Stimulated activated CD8-positive, alpha-beta memory T cell treated with anti-CD3 and anti-CD28 coated beads, Interleukin-15, amount 100 ng/mL, for 1 hour (primary cell): ENCODE results near the gene RABL6.
"Not testable (repeated sequence)": the region's sequence is repeated elsewhere in the genome, so short reads cannot be mapped to it uniquely, and the experiment has no call there.

Source experiments
- DNase-seq: peaks from one replicate; pipeline ENCODE4 v3.0.0-alpha.2; 2020; ENCODE audit warnings: low read depth

Gene RABL6

GRCh38 chr9:136775191-136775590 is 32.6 kb upstream of the RABL6 start:
- no peak for DNase-seq

DNA sequence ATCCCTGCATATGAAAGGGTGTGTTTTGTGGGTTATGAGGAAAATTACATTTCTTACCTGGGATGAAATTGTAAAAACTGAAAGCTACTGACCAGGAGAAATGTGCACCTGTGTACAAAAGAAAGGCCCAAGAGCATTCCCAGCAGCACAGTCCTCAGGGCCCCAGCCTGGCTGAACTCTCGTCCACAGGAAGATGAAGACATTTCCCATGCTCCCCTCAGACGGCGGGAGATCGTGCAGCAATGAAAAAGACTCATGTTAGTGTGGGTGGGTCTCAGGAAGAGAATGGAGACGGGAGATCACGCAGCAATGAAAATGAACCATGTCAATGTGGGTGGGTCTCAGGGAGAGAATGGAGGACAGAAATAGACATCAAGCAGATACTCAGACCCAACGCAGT is 30.8 kb upstream of the RABL6 start:
- no peak for DNase-seq

DNA sequence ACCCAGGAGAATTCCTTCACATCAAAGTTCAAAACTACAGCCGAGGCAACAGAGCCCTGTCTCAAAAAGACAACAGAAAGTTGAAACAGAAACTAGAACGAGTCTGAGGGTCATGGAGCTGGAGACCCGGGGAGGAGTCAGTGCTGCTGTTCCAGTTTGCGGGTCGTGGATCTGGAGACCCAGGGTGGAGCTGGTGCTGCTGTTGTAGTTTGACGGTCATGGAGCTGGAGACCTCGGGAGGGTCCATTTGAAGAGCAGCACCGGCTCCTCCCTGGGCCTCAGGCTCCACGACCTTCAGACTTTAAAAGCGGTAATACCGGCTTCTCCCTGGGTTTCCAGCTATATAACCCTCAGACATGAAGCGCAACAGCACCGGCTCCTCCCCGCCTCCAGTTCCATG is 30.4 kb upstream of the RABL6 start:
- no peak for DNase-seq

- no peak for DNase-seq
Measured at GRCh38 chr9:136779808-136780207, 27.9 kb upstream of the RABL6 start.

- DNase-seq = no peak
Measured at GRCh38 chr9:136782452-136782851, 25.3 kb upstream of the RABL6 start.

GRCh38 chr9:136784249-136784996 is 23.3 kb upstream of the RABL6 start:
- DNase-seq = no peak

DNA sequence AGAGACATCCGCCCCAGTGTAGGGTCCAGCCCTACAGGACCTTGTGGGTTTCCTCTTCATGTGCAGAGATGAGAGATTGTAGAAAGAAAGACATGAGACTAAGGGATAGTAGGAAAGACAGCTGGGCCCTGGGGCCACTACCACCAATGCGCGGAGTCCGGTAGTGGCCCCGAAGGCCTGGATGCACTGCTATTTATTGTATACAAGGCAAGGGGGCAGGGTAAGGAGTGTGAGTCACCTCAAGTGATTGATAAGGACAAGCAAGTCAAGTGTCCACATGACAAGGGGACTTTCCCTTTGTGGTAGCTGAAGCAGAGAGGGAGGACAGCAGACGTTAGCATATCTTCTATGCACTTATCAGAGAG is 22.8 kb upstream of the RABL6 start:
- DNase-seq = no peak

DNA sequence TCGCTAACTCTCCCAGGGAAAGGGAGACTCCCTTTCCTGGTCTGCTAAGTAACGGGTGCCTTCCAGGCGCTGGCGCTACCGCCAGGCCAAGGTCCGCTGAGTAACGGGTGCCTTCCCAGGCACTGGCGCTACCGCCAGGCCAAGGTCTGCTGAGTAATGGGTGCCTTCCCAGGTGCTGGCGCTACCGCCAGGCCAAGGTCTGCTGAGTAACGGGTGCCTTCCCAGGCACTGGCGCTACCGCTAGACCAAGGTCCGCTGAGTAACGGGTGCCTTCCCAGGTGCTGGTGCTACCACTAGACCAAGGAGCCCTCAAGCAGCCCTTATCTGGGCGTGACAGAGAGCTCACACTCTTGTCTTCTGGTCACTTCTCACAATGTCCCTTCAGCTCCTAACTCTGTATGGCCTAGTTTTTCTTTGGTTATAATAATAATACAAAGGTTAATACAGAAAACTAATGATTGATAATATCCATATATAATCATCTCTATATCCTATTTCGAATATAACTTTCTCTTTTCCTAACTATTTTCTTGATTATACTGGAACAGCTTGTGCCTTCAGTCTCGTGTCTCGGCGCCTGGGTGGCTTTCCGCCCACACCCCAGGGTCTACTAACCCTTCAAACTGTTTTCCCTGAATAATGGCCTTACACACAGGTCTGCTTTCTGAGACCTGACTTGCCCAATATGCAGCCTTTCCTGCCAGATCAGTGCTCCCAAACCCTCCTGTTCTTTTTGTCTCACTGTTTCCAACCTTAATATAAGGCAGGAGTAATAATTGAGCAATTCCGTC is 22.0 kb upstream of the RABL6 start:
- not testable (repeated sequence) for DNase-seq

GRCh38 chr9:136786451-136786850 is 21.3 kb upstream of the RABL6 start:
- no peak for DNase-seq

GRCh38 chr9:136786983-136787382 is 20.8 kb upstream of the RABL6 start:
- DNase-seq = not testable (repeated sequence)

GRCh38 chr9:136787690-136788400 is 19.9 kb upstream of the RABL6 start:
- DNase-seq = peak; percentile 45

GRCh38 chr9:136788644-136789522 is 18.9 kb upstream of the RABL6 start:
- not testable (repeated sequence) for DNase-seq

DNA sequence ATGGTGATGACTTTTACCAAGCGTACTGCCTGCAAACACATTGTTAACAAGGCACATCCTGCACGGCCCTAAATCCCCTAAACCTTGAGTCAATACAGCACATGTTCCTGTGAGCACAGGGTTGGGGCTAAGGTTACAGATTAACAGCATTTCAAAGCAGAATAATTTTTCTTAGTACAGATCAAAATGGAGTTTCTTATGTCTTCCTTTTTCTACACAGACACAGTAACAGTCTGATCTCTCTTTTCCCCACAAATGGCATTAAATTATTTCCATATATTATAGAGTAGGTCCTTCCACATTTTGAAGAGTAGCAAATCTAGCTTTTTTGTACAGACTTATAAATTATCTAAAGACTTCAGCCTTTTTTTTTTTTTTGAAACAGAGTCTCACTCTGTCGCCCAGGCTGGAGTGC is 18.2 kb upstream of the RABL6 start:
- no peak for DNase-seq

DNA sequence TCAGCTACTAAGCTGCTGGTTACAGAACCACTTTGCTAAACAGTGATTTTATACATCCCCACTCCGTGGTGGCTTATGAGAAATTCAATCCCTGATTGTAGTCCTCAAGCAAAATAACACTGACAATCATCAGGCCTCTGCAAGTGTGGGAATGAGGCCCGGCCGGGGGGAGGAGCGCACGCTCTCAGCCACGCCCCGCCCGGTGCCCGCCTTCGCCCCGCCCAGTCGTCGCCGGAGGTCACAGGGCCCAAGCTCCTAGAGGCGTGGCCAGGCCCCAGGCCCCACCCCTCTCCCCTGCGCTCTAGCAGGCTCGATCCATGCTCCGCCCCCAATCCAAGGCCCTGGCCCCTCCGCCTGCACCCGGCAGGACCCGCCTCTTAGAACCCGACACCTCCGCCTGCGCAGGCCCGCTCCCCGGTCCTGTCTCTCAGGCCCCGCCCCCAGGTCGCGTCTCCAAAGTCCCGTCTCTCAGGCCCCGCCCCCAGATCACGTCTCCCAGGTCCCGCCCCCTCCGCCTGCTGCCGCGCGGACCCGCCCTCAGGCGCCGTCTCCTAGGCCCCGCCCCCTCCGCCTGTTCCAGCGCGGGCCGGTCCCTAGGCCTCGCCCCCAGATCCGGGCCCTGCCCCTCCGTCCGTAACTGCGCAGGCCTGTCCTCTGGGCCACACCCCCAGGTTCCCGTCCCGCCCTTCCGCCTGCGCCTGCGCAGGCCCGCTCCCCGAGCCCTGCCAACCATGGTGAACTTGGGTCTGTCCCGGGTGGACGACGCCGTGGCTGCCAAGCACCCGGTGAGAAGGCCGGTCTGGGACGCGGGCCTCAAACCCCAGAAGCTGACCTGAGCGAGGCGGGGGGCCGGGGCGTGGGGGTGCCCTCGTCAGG is 16.9 kb upstream of the RABL6 start, which contains the start of gene TMEM141:
Gene TMEM141, plus strand, starts transcription at position 705 of the 876 bp plus-strand sequence. Its CDS starts 27 bp downstream, at position 732.
- peak; percentile 99 for DNase-seq

GRCh38 chr9:136791516-136792276 is 16.1 kb upstream of the RABL6 start:
- peak; percentile 39 for DNase-seq

GRCh38 chr9:136792321-136793085 is 15.2 kb upstream of the RABL6 start:
- DNase-seq = no peak

GRCh38 chr9:136793086-136793946 is 14.4 kb upstream of the RABL6 start:
- no peak for DNase-seq
